Naive thymus-derived CD4-positive, alpha-beta T cell (primary cell): ENCODE measurements around the gene DUSP28. TPM values are rescaled to one million over a fixed set of nuclear protein-coding genes. Genes with fewer than 3 reads are reported as not detected.

ENCODE experiments used
- ATAC-seq: fragments of 150-1000 bp; cut with Tn5 transposase; 2 replicates; pipeline ENCODE4 v1.10.0; 2021; ENCODE audit warnings: mild to moderate bottlenecking, moderate library complexity
- CTCF ChIA-PET: fragments of 350-600 bp; sonication (Branson Sonifier 250); formaldehyde crosslinking; loops from one replicate; lab custom pipeline; 2021; ENCODE audit warnings: antibody characterized with exemption; lab: Charles Lee
- POLR2A ChIA-PET: fragments of 350-600 bp; sonication (Branson Sonifier 250); formaldehyde crosslinking; loops from one replicate; lab custom pipeline; 2021; ENCODE audit warnings: antibody characterized with exemption, inconsistent platforms; lab: Charles Lee
- DNase-seq, 9 donors: peaks; one replicate each; pipeline versions ENCODE4 v3.0.0 to v3.0.0-alpha.2; 2020 to 2022; ENCODE audit warnings: mixed read lengths in 1 of 9
- H3K27ac ChIP-seq: one replicate; pipeline ENCODE4 v1.7.0; 2013; ENCODE audit warnings: mild to moderate bottlenecking, low read depth, low read length, moderate library complexity
- H3K27me3 ChIP-seq, 2 donors: one replicate each; pipeline ENCODE4 v1.7.0; 2013; ENCODE audit warnings: low read length in 2 of 2, mild to moderate bottlenecking in 2 of 2, moderate library complexity in 2 of 2; ENCODE audit not compliant: control insufficient read depth in 2 of 2, insufficient read depth in 2 of 2
- H3K36me3 ChIP-seq, 3 experiments: 1 replicate in 2 of 3; 2 replicates in 1 of 3; pipeline ENCODE4 v1.7.0; 2013; ENCODE audit warnings: low read length in 3 of 3, mild to moderate bottlenecking in 3 of 3, moderate library complexity in 1 of 3; ENCODE audit not compliant: insufficient read depth in 3 of 3, control insufficient read depth in 2 of 3
- H3K4me1 ChIP-seq, 2 donors: one replicate each; pipeline ENCODE4 v1.7.0; 2013; ENCODE audit warnings: low read length in 2 of 2, mild to moderate bottlenecking in 2 of 2, moderate library complexity in 1 of 2; ENCODE audit not compliant: control insufficient read depth in 2 of 2, insufficient read depth in 2 of 2
- H3K4me3 ChIP-seq: 2 replicates; pipeline ENCODE4 v1.7.0; 2013; ENCODE audit warnings: mild to moderate bottlenecking, low read length
- H3K9me3 ChIP-seq, 3 experiments: 1 replicate in 2 of 3; 2 replicates in 1 of 3; pipeline ENCODE4 v1.7.0; 2013; ENCODE audit warnings: low read length in 3 of 3; ENCODE audit not compliant: control insufficient read depth in 2 of 3
- H3K27ac Mint-ChIP-seq, 9 donors: one replicate each; pipeline ENCODE4 v1.8.0; 2020 to 2022; ENCODE audit warnings: mixed read lengths in 9 of 9, mild to moderate bottlenecking in 8 of 9, moderate library complexity in 5 of 9, inconsistent platforms in 2 of 9
- H3K27me3 Mint-ChIP-seq, 5 donors: one replicate each; pipeline ENCODE4 v1.8.0; 2021 to 2022; ENCODE audit warnings: mixed read lengths in 5 of 5, mild to moderate bottlenecking in 1 of 5
- H3K36me3 Mint-ChIP-seq, 5 donors: one replicate each; pipeline ENCODE4 v1.8.0; 2020 to 2022; ENCODE audit warnings: mixed read lengths in 5 of 5, mild to moderate bottlenecking in 3 of 5, inconsistent platforms in 1 of 5
- H3K4me1 Mint-ChIP-seq, 7 donors: one replicate each; pipeline ENCODE4 v1.8.0; 2020 to 2022; ENCODE audit warnings: mixed read lengths in 7 of 7, mild to moderate bottlenecking in 3 of 7, inconsistent platforms in 1 of 7
- H3K4me3 Mint-ChIP-seq, 10 donors: one replicate each; pipeline ENCODE4 v1.8.0; 2020 to 2022; ENCODE audit warnings: mild to moderate bottlenecking in 10 of 10, mixed read lengths in 10 of 10, moderate library complexity in 6 of 10, inconsistent platforms in 2 of 10
- H3K9me3 Mint-ChIP-seq, 11 donors: one replicate each; pipeline ENCODE4 v1.8.0; 2020 to 2022; ENCODE audit warnings: mixed read lengths in 11 of 11, mild to moderate bottlenecking in 4 of 11, inconsistent platforms in 1 of 11, moderate library complexity in 1 of 11
- intact Hi-C, 2 donors: fragments of 100-400 bp; cut with micrococcal nuclease; formaldehyde crosslinking; loops; one replicate each; pipeline ENCODE4 v1.15.1; 2023
- polyA plus RNA-seq, 2 donors: library from polyadenylated mRNA; unstranded; fragments of 300-500 nt; fragmentation: Illumina TruSeq; gene quantifications; one replicate each; pipeline ENCODE4 v1.2.3, GENCODE V29; 2021
- total RNA-seq, 6 experiments: library from RNA in 5 of 6; stranded (reverse) in 5 of 6; gene quantifications; 1 replicate in 5 of 6; 2 replicates in 1 of 6; pipeline ENCODE4 v1.2.3 and lab custom pipeline; 2021 to 2026

Gene DUSP28
- total and polyA plus RNA-seq, 7 experiments from 2014 or later, result 11.1 to 30.1 (median 17.8) TPM

GRCh38 chr2:240595381-240596079, 35.4 kb downstream of the DUSP28 start:
- no peak for ATAC-seq
- H3K36me3 ChIP-seq, result peaks cover 0 to 100% (median 0%) of the 10 kb centered on the region in 3 experiments
- no peak overlapping the region for H3K27ac Mint-ChIP-seq

GRCh38 chr2:240596080-240596460, 35.9 kb downstream of the DUSP28 start:
- ChIA-PET CTCF (interaction anchor here (1.5 kb wide), 1 partner anchor 9 kb away, joined by 3 read pairs; the partner anchor contains the start of gene CAPN10), POLR2A (no interaction called here)
- H3K9me3 Mint-ChIP-seq, result no peaks in the 10 kb centered on the region
- Histone ChIP-seq H3K27me3 (no peaks in the 10 kb centered on the region), H3K4me3 (no peak overlapping the region), H3K27ac (no peak overlapping the region), H3K36me3 (peaks cover 0 to 100% (median 0%) of the 10 kb centered on the region in 3 experiments), H3K9me3 (no peaks in the 10 kb centered on the region), H3K4me1 (no peaks in the 10 kb centered on the region)
- peak in 1 of 9 donors; percentile 6 for DNase-seq
- no peak overlapping the region for H3K27ac Mint-ChIP-seq
- no peak for ATAC-seq
- no peak overlapping the region for H3K4me3 Mint-ChIP-seq
- H3K27me3 Mint-ChIP-seq, result no peaks in the 10 kb centered on the region
- intact Hi-C loops, result loop anchor here in 1 of 2 donors (10.0 kb wide), 1 partner anchor 109 kb away; no protein-coding TSS in a partner anchor
- H3K36me3 Mint-ChIP-seq, result peaks cover 0 to 9% (median 0%) of the 10 kb centered on the region in 5 donors
- H3K4me1 Mint-ChIP-seq, result peaks cover 0 to 7% (median 4%) of the 10 kb centered on the region in 7 donors

More at GRCh38 chr2:240595381-240596079, 35.4 kb downstream of the DUSP28 start:
- intact Hi-C loops, result loop anchor here in 1 of 2 donors (2.0 to 10.0 kb wide), 2 partner anchors 29 to 109 kb away; partner anchors contain the start of gene GPR35
- Histone ChIP-seq H3K27me3 (no peaks in the 10 kb centered on the region), H3K4me1 (no peaks in the 10 kb centered on the region), H3K4me3 (no peak overlapping the region), H3K27ac (no peak overlapping the region), H3K9me3 (no peaks in the 10 kb centered on the region)
- DNase-seq, result peak in 6 of 9 donors; percentile 15 to 45 (median 32)
- peaks cover 0 to 9% (median 0%) of the 10 kb centered on the region in 5 donors for H3K36me3 Mint-ChIP-seq
- peaks cover 0 to 7% (median 4%) of the 10 kb centered on the region in 7 donors for H3K4me1 Mint-ChIP-seq
- H3K27me3 Mint-ChIP-seq, result no peaks in the 10 kb centered on the region
- ChIA-PET CTCF (interaction anchor here (1.5 kb wide), 1 partner anchor 9 kb away, joined by 3 read pairs; the partner anchor contains the start of gene CAPN10), POLR2A (interaction anchor here (0.6 kb wide), 1 partner anchor 26 kb away, joined by 3 read pairs; no protein-coding TSS in a partner anchor)
- no peak overlapping the region for H3K4me3 Mint-ChIP-seq
- no peaks in the 10 kb centered on the region for H3K9me3 Mint-ChIP-seq

GRCh38 chr2:240596491-240596931, 36.4 kb downstream of the DUSP28 start:
- intact Hi-C loops, result loop anchor here in 1 of 2 donors (10.0 kb wide), 1 partner anchor 108 kb away; no protein-coding TSS in a partner anchor
- H3K27me3 ChIP-seq, result no peaks in the 10 kb centered on the region
- Mint-ChIP-seq H3K9me3 (no peaks in the 10 kb centered on the region), H3K27me3 (no peaks in the 10 kb centered on the region), H3K27ac (no peak overlapping the region), H3K4me3 (no peak overlapping the region), H3K36me3 (peaks cover 0 to 7% (median 0%) of the 10 kb centered on the region in 5 donors), H3K4me1 (peaks cover 0 to 5% (median 2%) of the 10 kb centered on the region in 7 donors)
- peak overlapping the region; percentile 7 for H3K27ac ChIP-seq
- POLR2A ChIA-PET, result no interaction called here
- CTCF ChIA-PET, result interaction anchor here (1.5 kb wide), 1 partner anchor 10 kb away, joined by 3 read pairs; the partner anchor contains the start of gene CAPN10
- no peaks in the 10 kb centered on the region for H3K4me1 ChIP-seq
- ATAC-seq (no peak), DNase-seq (peak in 1 of 9 donors; percentile 6)
- H3K4me3 ChIP-seq, result no peak overlapping the region
- H3K36me3 ChIP-seq, result peaks cover 0 to 99% (median 0%) of the 10 kb centered on the region in 3 experiments
- H3K9me3 ChIP-seq, result no peaks in the 10 kb centered on the region

- H3K4me1 ChIP-seq, result no peaks in the 10 kb centered on the region
- intact Hi-C loops, result loop anchor here in 1 of 2 donors (10.0 kb wide), 1 partner anchor 108 kb away; no protein-coding TSS in a partner anchor
- H3K27me3 ChIP-seq, result no peaks in the 10 kb centered on the region
- H3K9me3 ChIP-seq, result no peaks in the 10 kb centered on the region
- Mint-ChIP-seq H3K9me3 (no peaks in the 10 kb centered on the region), H3K36me3 (peaks cover 0 to 7% (median 0%) of the 10 kb centered on the region in 5 donors), H3K4me3 (no peak overlapping the region), H3K4me1 (peaks cover 0 to 5% (median 0%) of the 10 kb centered on the region in 7 donors), H3K27ac (no peak overlapping the region), H3K27me3 (no peaks in the 10 kb centered on the region)
- ATAC-seq (no peak), DNase-seq (peak in 1 of 9 donors; percentile 3)
- H3K36me3 ChIP-seq, result peaks cover 0 to 99% (median 0%) of the 10 kb centered on the region in 3 experiments
- H3K27ac ChIP-seq, result peak overlapping the region; percentile 7
- H3K4me3 ChIP-seq, result no peak overlapping the region
- POLR2A ChIA-PET, result no interaction called here
- CTCF ChIA-PET, result no interaction called here
Observed at GRCh38 chr2:240597054-240597418, 36.9 kb downstream of the DUSP28 start.

- Histone ChIP-seq H3K36me3 (peaks cover 0 to 95% (median 0%) of the 10 kb centered on the region in 3 experiments), H3K27me3 (no peaks in the 10 kb centered on the region), H3K27ac (no peak overlapping the region), H3K4me1 (no peaks in the 10 kb centered on the region), H3K4me3 (no peak overlapping the region), H3K9me3 (no peaks in the 10 kb centered on the region)
- Mint-ChIP-seq H3K27ac (no peak overlapping the region), H3K27me3 (no peaks in the 10 kb centered on the region), H3K36me3 (peaks cover 0 to 5% (median 0%) of the 10 kb centered on the region in 5 donors), H3K4me3 (no peak overlapping the region), H3K9me3 (no peaks in the 10 kb centered on the region), H3K4me1 (peaks cover 0 to 4% (median 0%) of the 10 kb centered on the region in 7 donors)
- no peak for ATAC-seq
- DNase-seq, result peak in 1 of 9 donors; percentile 1
- intact Hi-C loops, result loop anchor here in 1 of 2 donors (10.0 kb wide), 1 partner anchor 107 kb away; no protein-coding TSS in a partner anchor
- ChIA-PET CTCF (no interaction called here), POLR2A (no interaction called here)
Observed at GRCh38 chr2:240597419-240598181, 37.4 kb downstream of the DUSP28 start.

- CTCF ChIA-PET, result no interaction called here
- H3K36me3 ChIP-seq, result peaks cover 0 to 87% (median 0%) of the 10 kb centered on the region in 3 experiments
Observed at GRCh38 chr2:240598311-240598911, 38.3 kb downstream of the DUSP28 start.

More at GRCh38 chr2:240598311-240598911, 38.3 kb downstream of the DUSP28 start:
- Histone ChIP-seq H3K9me3 (no peaks in the 10 kb centered on the region), H3K4me1 (no peaks in the 10 kb centered on the region), H3K4me3 (no peak overlapping the region), H3K27me3 (no peaks in the 10 kb centered on the region), H3K27ac (no peak overlapping the region)
- Mint-ChIP-seq H3K4me3 (no peak overlapping the region), H3K27me3 (no peaks in the 10 kb centered on the region), H3K27ac (no peak overlapping the region), H3K9me3 (no peaks in the 10 kb centered on the region), H3K4me1 (peaks cover 0 to 4% (median 0%) of the 10 kb centered on the region in 7 donors), H3K36me3 (peaks cover 0 to 5% (median 0%) of the 10 kb centered on the region in 5 donors)
- POLR2A ChIA-PET, result no interaction called here
- peak in 1 of 9 donors; percentile 4 for DNase-seq
- intact Hi-C loops, result loop anchor here in 1 of 2 donors (10.0 kb wide), 1 partner anchor 106 kb away; no protein-coding TSS in a partner anchor
- no peak for ATAC-seq
